Right atrium auricular region (tissue), 2 donors: ENCODE results near the gene NDC1. TPM values are rescaled to one million over a fixed set of nuclear protein-coding genes. Genes with fewer than 3 reads are reported as not detected.

ENCODE experiments used
- DNase-seq: peaks from one replicate; pipeline ENCODE4 v3.0.0-alpha.2; 2019; ENCODE audit warnings: low spot score
- H3K27ac ChIP-seq, 2 donors: fragments of 200-600 bp; sonication (generic); 1 replicate in 1 of 2; 2 replicates in 1 of 2; pipeline ENCODE4 v1.5.1; 2016 to 2019
- H3K27me3 ChIP-seq, 2 donors: fragments of 200-600 bp; sonication (generic); one replicate each; pipeline versions ENCODE4 v1.5.1 to v1.6.0; 2017 to 2019
- H3K36me3 ChIP-seq: fragments of 200-600 bp; sonication (generic); one replicate; pipeline ENCODE4 v1.5.1; 2016
- H3K4me1 ChIP-seq, 2 donors: fragments of 200-600 bp; sonication (generic); one replicate each; pipeline versions ENCODE4 v1.5.1 to v1.6.0; 2017 to 2019
- H3K4me3 ChIP-seq, 2 donors: fragments of 200-600 bp; sonication (generic); 1 replicate in 1 of 2; 2 replicates in 1 of 2; pipeline ENCODE4 v1.5.1; 2017 to 2019; ENCODE audit warnings: mild to moderate bottlenecking in 1 of 2, moderate library complexity in 1 of 2
- H3K9me3 ChIP-seq, 2 donors: fragments of 200-600 bp; sonication (generic); one replicate each; pipeline ENCODE4 v1.5.1; 2019
- CTCF ChIP-seq, 2 donors: fragments of 200-600 bp; sonication (generic); IDR thresholded peaks; one replicate each; pipeline ENCODE4 v1.5.1; 2019; ENCODE audit warnings: antibody characterized with exemption in 2 of 2
- total RNA-seq, 2 donors: library from RNA; depleted of rRNA; stranded (reverse); fragments of >200 nt; gene quantifications; one replicate each; pipeline ENCODE4 v1.1.0, GENCODE V29; 2016

Gene NDC1
- total RNA-seq, 2 donors from 2014 or later: 6.4 TPM

DNA sequence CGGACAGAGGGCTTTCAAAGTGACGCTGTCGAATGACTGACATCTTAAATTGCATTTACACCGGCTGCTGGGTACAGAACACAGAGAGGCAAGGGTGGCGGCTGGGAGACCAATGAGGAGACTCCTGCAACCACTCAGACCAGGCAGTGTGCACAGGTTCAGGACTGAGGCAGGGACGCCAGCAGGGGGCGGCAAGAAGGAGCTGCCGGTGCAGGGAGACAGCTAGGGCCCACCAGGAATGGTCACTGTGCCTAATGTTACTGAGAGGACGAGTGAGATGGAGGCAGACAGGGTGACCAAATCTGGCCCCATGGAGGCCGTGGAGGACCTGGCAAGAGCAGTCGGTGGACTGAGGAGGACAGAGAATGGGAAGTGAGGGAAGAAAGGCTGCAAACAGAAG lies 122.6 kb downstream of the NDC1 start:
- Histone ChIP-seq H3K27ac (no peak overlapping the region), H3K9me3 (no peaks in the 10 kb centered on the region), H3K36me3 (no peaks in the 10 kb centered on the region), H3K4me3 (no peak overlapping the region), H3K4me1 (no peaks in the 10 kb centered on the region), H3K27me3 (no peaks in the 10 kb centered on the region)
- TF ChIP-seq CTCF (IDR thresholded peaks at IDR 0.05): peak in 1 of 2 donors; percentile 45
- no peak for DNase-seq

Other genes starting within 250 kb of the NDC1 start
- gene GLIS1, start 99.1 kb downstream of the NDC1 start, total RNA-seq: under 1 TPM; 0.20 to 0.22 TPM
- gene YIPF1, start 51.5 kb upstream of the NDC1 start, total RNA-seq: 10 to 100 TPM; 14.1 to 17.5 TPM
- not detected for gene DIO1, start 55.9 kb upstream of the NDC1 start, total RNA-seq
- 10 to 100 TPM in 1 of 2 donors, 1 to 10 TPM in 1; 6.5 to 10.1 TPM for gene IFT25, start 107.4 kb upstream of the NDC1 start, total RNA-seq
- 10 to 100 TPM; 10.5 to 10.6 TPM for gene LRRC42, start 108.1 kb upstream of the NDC1 start, total RNA-seq
- not detected for gene LDLRAD1, start 179.9 kb upstream of the NDC1 start, total RNA-seq
- gene TMEM59, start 214.9 kb upstream of the NDC1 start, total RNA-seq: 100 to 1,000 TPM; 277 to 390 TPM
- gene TCEANC2, start 215.3 kb upstream of the NDC1 start, total RNA-seq: 1 to 10 TPM; 3.3 to 5.6 TPM